ENCODE results near the gene SBK3. TPM values are rescaled to one million over a fixed set of nuclear protein-coding genes. Genes with fewer than 3 reads are reported as not detected.

The SBK3 gene
- total and polyA plus RNA-seq, 10 of the 15 experiments (the other 5 are each of a cell fraction or from before 2014, with no cell fraction given): not detected

DNA sequence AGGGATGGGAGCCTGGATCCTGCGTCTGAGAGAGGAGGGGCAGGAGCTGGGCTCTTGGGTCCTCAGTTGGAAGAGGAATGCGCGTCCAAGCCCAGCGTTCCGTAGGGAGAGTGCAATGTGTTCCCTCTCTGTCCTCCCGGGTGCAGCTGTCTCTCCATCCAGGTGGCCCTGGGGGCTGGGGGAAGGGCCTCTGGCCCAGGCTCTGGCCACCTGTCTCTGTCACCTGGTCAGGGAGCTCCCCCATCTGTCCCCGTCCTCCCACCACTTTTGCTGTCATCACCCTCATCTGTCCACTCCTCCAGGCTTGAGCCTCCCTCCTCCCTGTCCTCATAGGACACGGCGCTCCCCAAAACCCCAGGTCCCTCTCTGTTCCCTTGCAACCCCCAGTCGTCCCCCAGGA, 4.7 kb downstream of the SBK3 start:
- WGBS (ENCODE audit: insufficient coverage, insufficient replicate concordance, low lambda C conversion rate, missing lambda C conversion rate): 18% methylated on average over 5 of the region's 10 CpGs
- Histone ChIP-seq H2AFZ (ENCODE audit: control insufficient read depth, low read depth, low read length) (no peak overlapping the region), H3K36me3 (ENCODE audit: control insufficient read depth in 2 of 2, insufficient read depth in 2 of 2, low read length in 1 of 2) (no peaks in the 10 kb centered on the region), H3K4me3 (no peak overlapping the region), H3K27ac (ENCODE audit: control insufficient read depth, insufficient read depth) (no peak overlapping the region), H4K20me1 (ENCODE audit: control insufficient read depth, insufficient read depth) (no peaks in the 10 kb centered on the region), H3K4me2 (ENCODE audit: control insufficient read depth, insufficient read depth) (no peak overlapping the region), H3K27me3 (replicated peaks in 1 of 2; ENCODE audit: control insufficient read depth in 2 of 2, insufficient read depth in 2 of 2, low read length in 1 of 2) (no peaks in the 10 kb centered on the region), H3K9me3 (replicated peaks; ENCODE audit: control insufficient read depth, insufficient read depth, low read length) (no peaks in the 10 kb centered on the region), H3K79me2 (ENCODE audit: control insufficient read depth, insufficient read depth, low read length) (no peaks in the 10 kb centered on the region), H3K4me1 (ENCODE audit: control insufficient read depth, insufficient read depth, low read length) (no peaks in the 10 kb centered on the region), H3K9ac (ENCODE audit: control insufficient read depth, insufficient read depth, low read length) (no peak overlapping the region)
- POLR2A ChIA-PET: no interaction called here
- SMC1A ChIA-PET (ENCODE audit: uncharacterized antibody, unreplicated experiment): no interaction called here
- CTCF ChIA-PET: no interaction called here
- DNase-seq (ENCODE audit: low read depth, low spot score) (no peak), ATAC-seq (no peak), FAIRE-seq (no peak)
- RAD21 ChIA-PET (ENCODE audit: unreplicated experiment): no interaction called here
- intact Hi-C loops (cut with micrococcal nuclease; ENCODE audit: unreplicated experiment) (no loop called here), in situ Hi-C loops (cut with MboI) (no loop called here)
- no TSS peak for BruUV-seq (replicated peaks)
- TF ChIP-seq SRF (IDR thresholded peaks at IDR 0.05; ENCODE audit: low read depth in 2 of 2, low read length in 2 of 2): no peak
- TF ChIP-seq, protein P1, sequence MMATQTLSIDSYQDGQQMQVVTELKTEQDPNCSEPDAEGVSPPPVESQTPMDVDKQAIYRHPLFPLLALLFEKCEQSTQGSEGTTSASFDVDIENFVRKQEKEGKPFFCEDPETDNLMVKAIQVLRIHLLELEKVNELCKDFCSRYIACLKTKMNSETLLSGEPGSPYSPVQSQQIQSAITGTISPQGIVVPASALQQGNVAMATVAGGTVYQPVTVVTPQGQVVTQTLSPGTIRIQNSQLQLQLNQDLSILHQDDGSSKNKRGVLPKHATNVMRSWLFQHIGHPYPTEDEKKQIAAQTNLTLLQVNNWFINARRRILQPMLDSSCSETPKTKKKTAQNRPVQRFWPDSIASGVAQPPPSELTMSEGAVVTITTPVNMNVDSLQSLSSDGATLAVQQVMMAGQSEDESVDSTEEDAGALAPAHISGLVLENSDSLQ (IDR thresholded peaks at IDR 0.05): no peak
- TF ChIP-seq GATAD2B (conservative IDR thresholded peaks at IDR 0.05; ENCODE audit: low read depth): no peak
- no peak for TF ChIP-seq POLR2AphosphoS5 (IDR thresholded peaks at IDR 0.05; ENCODE audit: low read length)
- no peak for TF ChIP-seq MTA3 (IDR thresholded peaks at IDR 0.05; ENCODE audit: borderline replicate concordance, low read length)
- no peak for TF ChIP-seq SUPT20H (IDR thresholded peaks at IDR 0.05; ENCODE audit: borderline replicate concordance, control insufficient read depth, low read depth, low read length)
- TF ChIP-seq, protein P2, sequence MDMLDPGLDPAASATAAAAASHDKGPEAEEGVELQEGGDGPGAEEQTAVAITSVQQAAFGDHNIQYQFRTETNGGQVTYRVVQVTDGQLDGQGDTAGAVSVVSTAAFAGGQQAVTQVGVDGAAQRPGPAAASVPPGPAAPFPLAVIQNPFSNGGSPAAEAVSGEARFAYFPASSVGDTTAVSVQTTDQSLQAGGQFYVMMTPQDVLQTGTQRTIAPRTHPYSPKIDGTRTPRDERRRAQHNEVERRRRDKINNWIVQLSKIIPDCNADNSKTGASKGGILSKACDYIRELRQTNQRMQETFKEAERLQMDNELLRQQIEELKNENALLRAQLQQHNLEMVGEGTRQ (IDR thresholded peaks at IDR 0.05; ENCODE audit: borderline replicate concordance, low read depth, low read length): no peak
- no peak for TF ChIP-seq IKZF1 (conservative IDR thresholded peaks at IDR 0.05)
- TF ChIP-seq NR2C1 (IDR thresholded peaks at IDR 0.05): no peak
- no peak for TF ChIP-seq ATF7 (IDR thresholded peaks at IDR 0.05; ENCODE audit: low read depth)
